ENCODE measurements around the gene FIP1L1.
A peak's percentile ranks its signal among the peaks of the same experiment; 100 is the strongest.
"Not testable (repeated sequence)": the region's sequence is repeated elsewhere in the genome, so short reads cannot be mapped to it uniquely, and the experiment has no call there.

Gene FIP1L1, protein sequence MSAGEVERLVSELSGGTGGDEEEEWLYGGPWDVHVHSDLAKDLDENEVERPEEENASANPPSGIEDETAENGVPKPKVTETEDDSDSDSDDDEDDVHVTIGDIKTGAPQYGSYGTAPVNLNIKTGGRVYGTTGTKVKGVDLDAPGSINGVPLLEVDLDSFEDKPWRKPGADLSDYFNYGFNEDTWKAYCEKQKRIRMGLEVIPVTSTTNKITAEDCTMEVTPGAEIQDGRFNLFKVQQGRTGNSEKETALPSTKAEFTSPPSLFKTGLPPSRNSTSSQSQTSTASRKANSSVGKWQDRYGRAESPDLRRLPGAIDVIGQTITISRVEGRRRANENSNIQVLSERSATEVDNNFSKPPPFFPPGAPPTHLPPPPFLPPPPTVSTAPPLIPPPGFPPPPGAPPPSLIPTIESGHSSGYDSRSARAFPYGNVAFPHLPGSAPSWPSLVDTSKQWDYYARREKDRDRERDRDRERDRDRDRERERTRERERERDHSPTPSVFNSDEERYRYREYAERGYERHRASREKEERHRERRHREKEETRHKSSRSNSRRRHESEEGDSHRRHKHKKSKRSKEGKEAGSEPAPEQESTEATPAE
- total RNA-seq = 42.4 to 83.7 (median 74.9) reads per million in 9 experiments

- H3K4me1 Mint-ChIP-seq (ENCODE audit: low read depth in 2 of 2) = peaks cover 18 to 31% of the 10 kb centered on the region in 2 donors
- H3K27ac Mint-ChIP-seq = peak within 1 kb of the TSS; percentile 99
- peaks cover 0 to under 1% of the 10 kb centered on the region in 2 donors for H3K27me3 Mint-ChIP-seq
- ATAC-seq (replicated peaks) (peak; percentile 93), DNase-seq (peak; percentile 93 to 95 (median 93))
- H3K36me3 Mint-ChIP-seq (ENCODE audit: insufficient read depth) = peaks cover 33% of the 10 kb centered on the region
- peak within 1 kb of the TSS; percentile 94 to 96 for H3K4me3 Mint-ChIP-seq
- no peaks in the 10 kb centered on the region for H3K9me3 Mint-ChIP-seq
Observed at GRCh38 chr4:53377319-53378170, at the start of gene FIP1L1. Gene FIP1L1, plus strand, starts transcription at chr4:53377641. Its CDS starts 198 bp downstream, at chr4:53377839.

DNA sequence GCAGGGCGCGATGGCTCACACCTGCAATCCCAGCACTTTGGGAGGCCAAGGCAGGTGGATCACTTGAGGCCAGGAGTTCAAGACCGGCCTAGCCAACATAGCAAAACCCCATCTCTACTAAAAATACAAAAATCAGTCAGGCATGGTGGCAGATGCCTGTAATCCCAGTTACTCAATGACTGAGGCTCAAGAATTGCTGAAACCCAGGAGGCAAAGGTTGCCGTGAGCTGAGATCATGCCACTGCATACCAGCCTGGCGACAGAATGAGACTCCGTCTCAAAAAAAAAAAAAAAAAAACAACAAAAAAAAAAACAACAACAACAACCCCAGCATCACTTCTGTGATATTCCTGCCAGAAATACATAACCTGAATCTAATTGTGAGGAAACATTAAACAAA, 42.5 kb upstream of the FIP1L1 start:
- H3K9me3 Mint-ChIP-seq; DNase-seq; H3K4me3 Mint-ChIP-seq; H3K4me1 Mint-ChIP-seq (ENCODE audit: low read depth in 2 of 2); ATAC-seq (replicated peaks); H3K27ac Mint-ChIP-seq; H3K36me3 Mint-ChIP-seq (ENCODE audit: insufficient read depth); H3K27me3 Mint-ChIP-seq: not testable (repeated sequence)

GRCh38 chr4:53340145-53340544, 37.3 kb upstream of the FIP1L1 start:
- H3K36me3 Mint-ChIP-seq (ENCODE audit: insufficient read depth); H3K27me3 Mint-ChIP-seq; ATAC-seq (replicated peaks): not testable (repeated sequence)

DNA sequence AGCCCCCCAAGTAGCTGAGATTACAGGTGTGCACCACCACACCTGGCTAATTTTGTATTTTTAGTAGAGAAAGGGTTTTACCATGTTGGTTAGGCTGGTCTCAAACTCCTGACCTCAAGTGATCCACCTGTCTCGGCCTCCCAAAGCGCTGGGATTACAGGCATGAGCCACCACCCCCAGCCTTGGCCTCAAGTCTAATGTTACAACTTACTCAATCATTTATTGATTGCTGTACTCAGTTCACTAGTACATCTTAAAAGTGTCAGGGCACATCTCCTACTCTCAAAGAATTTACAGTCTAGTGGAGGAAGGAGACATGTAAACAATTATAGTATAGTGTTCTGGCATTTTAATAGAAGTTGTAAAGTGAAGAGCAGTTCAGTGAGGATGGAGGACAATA, 31.0 kb upstream of the FIP1L1 start:
- not testable (repeated sequence) for H3K9me3 Mint-ChIP-seq; H3K4me3 Mint-ChIP-seq; H3K27me3 Mint-ChIP-seq; ATAC-seq (replicated peaks); DNase-seq; H3K27ac Mint-ChIP-seq; H3K36me3 Mint-ChIP-seq (ENCODE audit: insufficient read depth)
- peaks cover 9 to 15% of the 10 kb centered on the region in 2 donors for H3K4me1 Mint-ChIP-seq (ENCODE audit: low read depth in 2 of 2)

More at GRCh38 chr4:53340145-53340544, 37.3 kb upstream of the FIP1L1 start:
- not testable (repeated sequence) for H3K9me3 Mint-ChIP-seq, H3K4me3 Mint-ChIP-seq, DNase-seq, H3K27ac Mint-ChIP-seq
- H3K4me1 Mint-ChIP-seq (ENCODE audit: low read depth in 2 of 2) = peaks cover 14 to 22% of the 10 kb centered on the region in 2 donors

GRCh38 chr4:53346920-53347852, 30.3 kb upstream of the FIP1L1 start:
- Mint-ChIP-seq H3K9me3 (no peaks in the 10 kb centered on the region), H3K4me3 (no peak overlapping the region), H3K27me3 (no peaks in the 10 kb centered on the region), H3K27ac (peak overlapping the region in 1 of 2 donors; percentile 44), H3K4me1 (ENCODE audit: low read depth in 2 of 2) (peaks cover 6 to 10% of the 10 kb centered on the region in 2 donors), H3K36me3 (ENCODE audit: insufficient read depth) (peaks cover 8% of the 10 kb centered on the region)
- DNase-seq (no peak), ATAC-seq (replicated peaks) (no peak)

DNA sequence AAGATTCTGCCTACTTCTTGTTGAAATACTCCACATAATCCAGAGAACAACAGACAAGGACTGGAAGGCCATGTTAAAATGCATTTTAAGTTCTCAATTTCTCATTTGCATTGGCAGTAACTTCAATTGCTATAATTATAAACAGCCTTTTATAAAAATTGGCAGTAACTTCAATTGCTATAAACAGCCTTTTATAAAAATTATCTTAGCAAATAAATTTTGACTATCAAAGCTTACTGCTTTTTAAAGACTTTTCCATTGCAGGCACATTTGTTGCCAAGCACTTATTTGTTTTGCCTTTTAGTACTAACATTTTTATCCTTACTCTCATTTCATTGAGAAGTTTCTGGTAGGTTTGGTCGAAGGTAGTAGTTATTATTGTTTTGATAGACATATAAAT, 29.4 kb upstream of the FIP1L1 start:
- ATAC-seq (replicated peaks) (no peak), DNase-seq (no peak)
- no peaks in the 10 kb centered on the region for H3K9me3 Mint-ChIP-seq
- H3K36me3 Mint-ChIP-seq (ENCODE audit: insufficient read depth) = peaks cover 9% of the 10 kb centered on the region
- H3K27ac Mint-ChIP-seq = no peak overlapping the region
- H3K27me3 Mint-ChIP-seq = no peaks in the 10 kb centered on the region
- peaks cover 4% of the 10 kb centered on the region in 2 donors for H3K4me1 Mint-ChIP-seq (ENCODE audit: low read depth in 2 of 2)
- no peak overlapping the region for H3K4me3 Mint-ChIP-seq

- DNase-seq = no peak
- H3K4me1 Mint-ChIP-seq (ENCODE audit: low read depth in 2 of 2) = no peaks in the 10 kb centered on the region
- peaks cover 11% of the 10 kb centered on the region for H3K36me3 Mint-ChIP-seq (ENCODE audit: insufficient read depth)
- H3K4me3 Mint-ChIP-seq = no peak overlapping the region
- ATAC-seq (replicated peaks) = no peak
- no peak overlapping the region for H3K27ac Mint-ChIP-seq
- no peaks in the 10 kb centered on the region for H3K9me3 Mint-ChIP-seq
- H3K27me3 Mint-ChIP-seq = no peaks in the 10 kb centered on the region
Observed at GRCh38 chr4:53349091-53349491, 28.4 kb upstream of the FIP1L1 start.

DNA sequence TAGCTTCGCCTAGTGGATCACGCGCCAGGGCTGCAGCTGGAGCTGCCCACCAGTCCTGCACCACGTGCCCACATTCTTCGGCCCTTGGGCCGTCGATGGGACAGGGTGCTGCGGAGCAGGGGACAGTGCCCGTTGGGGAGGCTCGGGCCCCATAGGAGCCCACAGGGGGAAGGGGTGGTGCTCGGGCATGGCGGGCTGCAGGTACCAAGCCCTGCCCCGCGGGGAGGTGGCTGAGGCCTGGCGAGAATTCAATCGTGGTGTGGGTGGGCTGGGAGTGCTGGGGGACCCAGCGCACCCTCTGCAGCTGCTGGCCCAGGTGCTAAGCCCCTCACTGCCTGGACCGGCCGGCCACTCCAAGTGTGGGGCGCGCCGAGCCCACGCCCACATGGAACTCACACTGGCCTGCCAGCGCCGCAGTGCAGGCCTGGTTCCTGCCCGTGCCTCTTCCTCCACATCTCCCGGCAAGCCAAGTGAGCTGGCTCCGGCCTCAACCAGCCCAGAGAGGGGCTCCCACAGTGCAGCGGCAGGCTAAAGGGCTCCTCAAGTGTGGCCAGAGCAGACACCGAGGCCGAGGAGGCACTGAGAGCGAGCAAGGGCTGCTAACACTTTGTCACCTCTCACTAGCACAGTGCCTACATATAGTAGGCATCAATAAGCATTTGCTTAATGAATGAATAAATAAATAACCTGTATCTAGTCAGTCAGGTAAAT, 23.3 kb upstream of the FIP1L1 start:
- no peak overlapping the region for H3K4me3 Mint-ChIP-seq
- H3K36me3 Mint-ChIP-seq (ENCODE audit: insufficient read depth) = peaks cover 7% of the 10 kb centered on the region
- no peak overlapping the region for H3K27ac Mint-ChIP-seq
- no peaks in the 10 kb centered on the region for H3K9me3 Mint-ChIP-seq
- no peak for DNase-seq
- H3K27me3 Mint-ChIP-seq = no peaks in the 10 kb centered on the region
- peaks cover 0 to 8% of the 10 kb centered on the region in 2 donors for H3K4me1 Mint-ChIP-seq (ENCODE audit: low read depth in 2 of 2)
- ATAC-seq (replicated peaks) = no peak

DNA sequence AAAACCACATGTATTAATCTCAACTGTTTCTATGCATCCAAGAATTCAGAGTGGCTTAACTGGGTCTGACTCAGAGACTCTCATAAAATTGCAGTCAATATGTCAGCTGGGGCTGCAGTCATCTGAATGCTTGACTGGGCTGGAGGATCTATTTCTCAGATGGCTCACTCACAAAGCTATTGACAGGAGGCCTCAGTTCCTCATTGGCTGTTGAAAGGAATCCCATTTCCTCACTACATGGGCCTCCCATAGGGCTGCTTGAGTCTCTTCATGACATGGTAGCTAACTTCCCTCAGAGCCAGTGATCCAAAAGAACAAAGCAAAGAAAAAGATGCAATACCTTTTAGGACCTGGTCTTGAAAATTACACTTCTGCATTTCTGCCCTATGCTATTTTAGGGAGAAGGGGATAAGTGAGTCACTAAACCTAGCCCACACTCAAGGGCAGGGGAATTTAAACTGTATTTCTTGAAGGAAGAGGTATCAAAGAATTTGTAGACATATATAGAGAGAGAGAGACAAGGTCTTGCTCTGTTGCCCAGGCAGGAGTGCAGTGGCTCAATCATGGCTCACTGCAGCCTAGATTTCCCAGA, 21.4 kb upstream of the FIP1L1 start:
- DNase-seq = no peak
- Mint-ChIP-seq H3K4me1 (ENCODE audit: low read depth in 2 of 2) (peaks cover 16 to 21% of the 10 kb centered on the region in 2 donors), H3K9me3 (no peaks in the 10 kb centered on the region), H3K27me3 (no peaks in the 10 kb centered on the region), H3K36me3 (ENCODE audit: insufficient read depth) (peaks cover 3% of the 10 kb centered on the region), H3K27ac (peak overlapping the region in 1 of 2 donors; percentile 3), H3K4me3 (no peak overlapping the region)
- no peak for ATAC-seq (replicated peaks)

- no peak for ATAC-seq (replicated peaks)
- Mint-ChIP-seq H3K4me1 (ENCODE audit: low read depth in 2 of 2) (peaks cover 36 to 49% of the 10 kb centered on the region in 2 donors), H3K27me3 (no peaks in the 10 kb centered on the region), H3K9me3 (no peaks in the 10 kb centered on the region), H3K36me3 (ENCODE audit: insufficient read depth) (peaks cover 19% of the 10 kb centered on the region), H3K4me3 (no peak overlapping the region), H3K27ac (no peak overlapping the region)
- DNase-seq = no peak
Observed at GRCh38 chr4:53361451-53361850, 16.0 kb upstream of the FIP1L1 start.

DNA sequence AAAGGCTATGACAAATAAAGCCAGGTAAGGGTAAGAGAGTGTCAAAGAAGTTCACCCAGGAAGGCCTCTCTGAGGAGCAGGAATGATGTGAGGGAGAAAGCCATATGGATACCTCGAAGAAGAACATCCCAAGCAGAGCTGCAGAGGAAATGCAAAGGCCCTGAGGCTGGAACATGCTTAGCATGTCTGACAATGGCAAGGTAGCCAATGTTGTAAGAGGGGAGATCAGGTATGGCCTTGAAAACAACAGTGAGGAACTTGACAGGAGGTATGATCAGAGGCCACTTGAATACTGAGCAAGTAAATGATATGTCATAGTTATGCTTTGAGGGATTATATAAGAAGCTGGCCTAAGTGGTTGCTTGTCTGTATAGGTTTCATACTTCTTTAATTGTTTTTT, 15.3 kb upstream of the FIP1L1 start:
- Mint-ChIP-seq H3K27me3 (no peaks in the 10 kb centered on the region), H3K4me1 (ENCODE audit: low read depth in 2 of 2) (peaks cover 39 to 55% of the 10 kb centered on the region in 2 donors), H3K9me3 (no peaks in the 10 kb centered on the region), H3K27ac (peak overlapping the region in 1 of 2 donors; percentile 33), H3K36me3 (ENCODE audit: insufficient read depth) (peaks cover 23% of the 10 kb centered on the region), H3K4me3 (peak overlapping the region in 1 of 2 donors; percentile 2)
- DNase-seq (no peak), ATAC-seq (replicated peaks) (no peak)

DNA sequence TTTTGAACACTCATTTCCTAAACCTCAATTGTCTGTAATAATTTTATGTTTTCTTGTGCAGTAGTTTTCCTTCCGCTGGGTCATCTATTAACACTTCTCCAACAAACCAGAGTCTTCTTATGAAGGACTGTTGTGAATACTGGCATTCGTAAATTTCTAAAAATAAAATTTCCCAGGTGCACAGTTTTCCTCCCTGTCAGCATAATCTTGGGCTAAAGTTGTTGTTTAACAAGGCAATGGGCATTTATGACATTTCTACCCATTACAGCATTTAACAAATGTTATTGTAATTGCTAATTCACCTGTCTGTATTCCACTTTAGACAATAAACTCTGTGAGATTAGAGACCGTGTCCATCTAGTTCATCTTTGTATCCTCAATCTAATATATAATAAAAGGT, 12.8 kb upstream of the FIP1L1 start:
- H3K9me3 Mint-ChIP-seq = no peaks in the 10 kb centered on the region
- peaks cover 34 to 54% of the 10 kb centered on the region in 2 donors for H3K4me1 Mint-ChIP-seq (ENCODE audit: low read depth in 2 of 2)
- H3K27ac Mint-ChIP-seq = peak overlapping the region; percentile 92 to 96
- peaks cover 26% of the 10 kb centered on the region for H3K36me3 Mint-ChIP-seq (ENCODE audit: insufficient read depth)
- peaks cover 5 to 6% of the 10 kb centered on the region in 2 donors for H3K27me3 Mint-ChIP-seq
- no peak for ATAC-seq (replicated peaks)
- peak overlapping the region; percentile 85 to 93 for H3K4me3 Mint-ChIP-seq
- DNase-seq = no peak
